GM21529 (cell line): Measurements from ENCODE around the gene MBP.
"Not testable (repeated sequence)": the region's sequence is repeated elsewhere in the genome, so short reads cannot be mapped to it uniquely, and the experiment has no call there.

Experiments
- ATAC-seq: cut with Tn5 transposase; IDR thresholded peaks from one replicate; pipeline ENCODE4 v1.9.1; 2021; ENCODE audit not compliant: unreplicated experiment

The MBP gene

GRCh38 chr18:76957384-76958355 is 174.9 kb downstream of the MBP start:
- ATAC-seq: no peak

DNA sequence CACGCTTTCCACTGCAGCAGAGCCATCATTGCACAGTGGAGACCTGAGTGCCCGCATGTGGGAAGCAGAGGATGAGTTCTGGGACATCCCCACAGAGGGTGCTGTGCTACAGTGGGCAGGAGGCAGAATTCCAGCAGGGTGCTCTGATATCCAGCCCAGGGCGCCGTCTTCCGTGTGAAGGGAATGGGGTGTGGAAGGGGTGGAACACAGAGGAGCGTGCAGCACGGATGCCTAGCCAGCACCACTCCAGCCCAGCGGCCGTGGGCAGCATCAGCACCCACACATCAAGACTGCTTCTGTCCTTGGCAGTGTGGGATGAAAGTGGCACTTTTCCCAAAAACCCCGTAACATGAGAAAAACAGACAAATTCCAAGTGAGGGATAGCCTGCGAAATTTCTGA is 175.9 kb downstream of the MBP start:
- ATAC-seq: no peak

- ATAC-seq: no peak
Measured at GRCh38 chr18:76955524-76956170, 176.9 kb downstream of the MBP start.

- ATAC-seq: no peak
Measured at GRCh38 chr18:76953583-76954233, 178.9 kb downstream of the MBP start.

GRCh38 chr18:76953156-76953555 is 179.4 kb downstream of the MBP start:
- no peak for ATAC-seq

GRCh38 chr18:76952747-76953146 is 179.8 kb downstream of the MBP start:
- ATAC-seq: no peak

DNA sequence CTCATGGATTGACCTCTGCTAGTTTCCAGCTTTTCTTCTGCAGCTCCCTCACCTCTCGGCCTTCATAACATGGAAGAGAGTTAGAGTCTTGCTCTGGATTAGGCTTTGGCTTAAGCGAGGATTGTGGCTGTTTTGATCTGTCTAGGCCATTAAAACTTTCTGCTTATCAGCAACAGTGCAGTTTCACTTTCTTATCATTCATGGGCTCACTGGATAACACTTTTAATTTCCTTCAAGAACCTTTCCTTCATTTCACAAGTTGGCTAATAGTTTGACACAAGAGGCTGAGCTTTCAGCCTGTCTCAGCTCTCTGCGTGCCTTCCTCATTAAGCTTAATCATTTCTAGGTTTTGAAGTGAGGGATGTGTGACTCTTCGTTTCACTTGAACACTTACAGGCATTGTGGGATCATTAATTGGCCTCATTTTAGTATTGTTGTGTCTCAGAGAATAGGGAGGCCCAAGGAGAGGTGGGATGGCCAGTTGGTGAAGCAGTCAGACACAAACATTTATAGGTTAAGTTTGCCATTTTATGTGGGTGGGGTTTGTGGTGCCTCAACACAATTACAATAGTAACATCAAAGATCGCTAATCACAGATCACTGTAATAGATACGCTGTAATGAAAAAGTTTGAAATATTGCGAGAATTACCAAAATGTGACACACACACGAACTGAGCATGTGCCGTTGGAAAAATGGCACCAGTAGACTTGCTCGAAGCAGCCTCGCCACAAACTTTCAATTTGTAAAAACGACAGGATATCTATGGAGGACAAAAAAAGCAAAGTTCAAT is 180.9 kb downstream of the MBP start:
- ATAC-seq: no peak

GRCh38 chr18:76948345-76948744 is 184.2 kb downstream of the MBP start:
- ATAC-seq: no peak

DNA sequence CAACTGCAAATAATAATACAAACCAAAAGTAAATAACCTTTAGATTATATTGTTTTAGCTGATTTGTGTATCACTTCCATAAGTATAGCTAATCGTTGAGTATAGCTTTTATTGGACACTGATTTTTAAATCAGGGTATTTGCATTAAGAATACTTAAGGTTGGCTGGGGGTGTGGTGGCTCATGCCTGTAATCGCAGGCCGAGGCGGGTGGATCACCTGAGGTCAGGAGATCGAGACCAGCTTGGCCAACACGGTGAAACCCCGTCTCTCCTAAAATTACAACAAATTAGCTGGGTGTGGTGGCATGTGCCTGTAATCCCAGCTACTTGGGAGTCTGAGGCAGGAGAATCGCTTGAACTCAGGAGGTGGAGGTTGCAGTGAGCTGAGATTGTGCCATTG is 188.2 kb downstream of the MBP start:
- ATAC-seq: not testable (repeated sequence)

DNA sequence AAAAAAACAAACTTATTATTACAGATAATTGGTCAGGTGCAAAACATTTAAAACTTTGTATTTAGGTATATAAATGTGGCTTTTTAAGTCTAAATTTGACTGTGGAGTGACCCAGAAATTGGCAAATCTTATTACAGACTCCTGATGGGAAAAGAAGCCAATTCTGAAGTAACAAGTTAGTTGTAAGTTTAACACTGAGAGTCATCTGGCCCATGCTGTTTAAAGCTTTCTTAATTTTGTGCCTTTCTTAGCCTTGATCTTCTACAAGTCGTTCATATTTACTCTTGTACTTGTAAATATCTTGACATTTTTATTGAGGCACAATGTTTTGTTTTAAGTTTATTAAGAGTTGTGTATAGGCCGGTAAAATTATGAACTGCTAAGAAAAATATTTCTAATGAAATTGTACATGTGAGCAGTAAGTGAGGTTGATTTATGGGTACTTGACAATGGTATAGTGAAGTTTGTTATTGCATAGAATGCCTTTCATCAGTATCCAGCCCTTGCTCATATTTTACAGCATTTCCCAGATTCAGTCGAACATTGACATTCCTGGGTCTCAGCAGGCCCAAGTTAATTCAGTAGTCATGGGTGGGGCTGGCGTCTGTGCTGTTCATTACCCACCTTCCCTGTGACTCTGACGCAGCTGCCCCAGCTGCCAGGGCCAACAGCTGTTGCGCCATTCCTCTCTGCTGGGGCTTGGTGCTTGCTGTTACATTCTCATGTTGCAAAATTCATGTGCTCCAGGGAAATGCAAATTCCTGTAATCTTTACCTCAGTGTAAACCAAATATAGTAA is 188.8 kb downstream of the MBP start:
- no peak for ATAC-seq

GRCh38 chr18:76941284-76941683 is 191.3 kb downstream of the MBP start:
- no peak for ATAC-seq

DNA sequence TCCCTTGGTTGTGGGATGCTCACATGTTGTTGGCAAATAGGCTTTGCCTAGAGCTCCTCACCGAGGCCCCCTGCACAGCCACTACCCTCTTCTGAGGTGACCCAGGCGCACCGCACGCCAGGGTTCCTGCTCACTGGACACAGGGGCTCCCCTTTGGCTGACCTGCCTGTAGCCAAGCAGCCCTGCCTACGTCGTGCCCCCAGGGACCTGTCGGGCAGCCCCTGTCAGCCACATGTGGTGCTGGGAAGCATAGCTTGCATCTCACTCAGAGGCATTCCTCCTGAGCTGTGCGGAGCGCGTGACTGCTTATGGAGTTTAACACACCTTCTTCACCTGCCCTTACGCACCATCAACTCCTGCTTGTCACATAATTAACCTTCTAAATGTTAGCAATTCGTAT is 194.0 kb downstream of the MBP start:
- no peak for ATAC-seq

- no peak for ATAC-seq
Measured at GRCh38 chr18:76937597-76937996, 195.0 kb downstream of the MBP start.

GRCh38 chr18:76936877-76937276 is 195.7 kb downstream of the MBP start:
- ATAC-seq: no peak

- no peak for ATAC-seq
Measured at GRCh38 chr18:76935722-76936337, 196.8 kb downstream of the MBP start.

DNA sequence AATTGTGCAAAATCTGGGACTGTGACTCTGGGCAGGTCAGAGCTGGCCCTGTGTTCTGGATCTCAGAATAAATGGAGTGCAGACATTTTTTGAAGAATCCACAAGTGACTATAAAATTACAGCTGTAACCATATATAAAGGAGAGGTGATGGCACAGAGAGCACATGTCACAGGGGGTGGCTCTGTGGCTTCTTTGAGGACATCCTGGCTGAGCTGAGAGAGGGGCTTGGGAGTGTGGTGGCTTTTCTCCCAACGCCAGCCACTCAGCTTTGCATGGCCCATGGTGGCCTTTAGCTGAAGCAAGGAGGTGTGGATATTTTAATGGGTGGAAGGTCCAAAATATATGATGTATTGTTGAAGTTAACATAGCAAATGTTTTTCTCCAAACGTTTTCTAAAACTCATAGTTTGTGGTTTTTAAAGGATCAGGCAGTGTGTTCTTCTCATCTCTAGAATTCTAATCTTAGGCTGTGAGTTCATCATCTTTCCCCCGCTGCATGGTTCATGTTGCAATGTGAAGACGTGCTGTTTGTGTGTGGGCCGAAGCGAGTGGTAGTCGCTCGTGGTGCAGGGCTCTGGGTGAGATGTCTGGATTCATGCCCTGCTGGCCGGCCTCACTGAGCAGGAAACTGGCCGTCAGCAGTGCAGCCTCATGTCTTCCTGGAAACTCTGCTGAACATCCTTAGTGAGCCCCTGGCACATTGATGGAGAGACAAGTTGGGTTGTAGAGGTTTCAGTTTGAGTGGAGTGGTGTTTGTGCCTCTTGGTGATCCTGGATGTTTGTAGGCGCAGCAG is 200.4 kb downstream of the MBP start:
- no peak for ATAC-seq

GRCh38 chr18:76931171-76931570 is 201.4 kb downstream of the MBP start:
- no peak for ATAC-seq
